Immature natural killer cell (primary cell): ENCODE results near the gene TRIM2. TPM values are rescaled to one million over a fixed set of nuclear protein-coding genes. Genes with fewer than 3 reads are reported as not detected.

Experiments used
- DNase-seq, 3 donors: peaks; one replicate each; pipeline ENCODE4 v3.0.0; 2022; ENCODE audit warnings: mixed read lengths in 1 of 3
- H3K27ac Mint-ChIP-seq, 6 donors: one replicate each; pipeline ENCODE4 v1.8.0; 2020; ENCODE audit warnings: mixed read lengths in 6 of 6, mild to moderate bottlenecking in 5 of 6, inconsistent platforms in 4 of 6, moderate library complexity in 3 of 6
- H3K27me3 Mint-ChIP-seq, 3 donors: one replicate each; pipeline ENCODE4 v1.8.0; 2020 to 2021; ENCODE audit warnings: low read depth in 3 of 3, mild to moderate bottlenecking in 3 of 3, mixed read lengths in 3 of 3, moderate library complexity in 3 of 3, inconsistent platforms in 1 of 3
- H3K36me3 Mint-ChIP-seq, 3 donors: one replicate each; pipeline ENCODE4 v1.8.0; 2020; ENCODE audit warnings: mixed read lengths in 3 of 3, inconsistent platforms in 2 of 3, mild to moderate bottlenecking in 2 of 3
- H3K4me1 Mint-ChIP-seq, 2 donors: one replicate each; pipeline ENCODE4 v1.8.0; 2020; ENCODE audit warnings: inconsistent platforms in 2 of 2, mild to moderate bottlenecking in 2 of 2, mixed read lengths in 2 of 2, moderate library complexity in 1 of 2
- H3K4me3 Mint-ChIP-seq, 5 donors: one replicate each; pipeline ENCODE4 v1.8.0; 2020; ENCODE audit warnings: mild to moderate bottlenecking in 5 of 5, mixed read lengths in 5 of 5, inconsistent platforms in 3 of 5, moderate library complexity in 3 of 5
- H3K9me3 Mint-ChIP-seq, 6 donors: one replicate each; pipeline ENCODE4 v1.8.0; 2020; ENCODE audit warnings: mild to moderate bottlenecking in 6 of 6, mixed read lengths in 6 of 6, inconsistent platforms in 4 of 6, moderate library complexity in 3 of 6
- polyA plus RNA-seq, 3 donors: library from polyadenylated mRNA; unstranded; fragments of 300-500 nt; fragmentation: Illumina TruSeq; gene quantifications; one replicate each; pipeline ENCODE4 v1.2.3, GENCODE V29; 2021

TRIM2 gene
- polyA plus RNA-seq, 3 donors from 2014 or later, result 0.51 TPM; not detected in 2

DNA sequence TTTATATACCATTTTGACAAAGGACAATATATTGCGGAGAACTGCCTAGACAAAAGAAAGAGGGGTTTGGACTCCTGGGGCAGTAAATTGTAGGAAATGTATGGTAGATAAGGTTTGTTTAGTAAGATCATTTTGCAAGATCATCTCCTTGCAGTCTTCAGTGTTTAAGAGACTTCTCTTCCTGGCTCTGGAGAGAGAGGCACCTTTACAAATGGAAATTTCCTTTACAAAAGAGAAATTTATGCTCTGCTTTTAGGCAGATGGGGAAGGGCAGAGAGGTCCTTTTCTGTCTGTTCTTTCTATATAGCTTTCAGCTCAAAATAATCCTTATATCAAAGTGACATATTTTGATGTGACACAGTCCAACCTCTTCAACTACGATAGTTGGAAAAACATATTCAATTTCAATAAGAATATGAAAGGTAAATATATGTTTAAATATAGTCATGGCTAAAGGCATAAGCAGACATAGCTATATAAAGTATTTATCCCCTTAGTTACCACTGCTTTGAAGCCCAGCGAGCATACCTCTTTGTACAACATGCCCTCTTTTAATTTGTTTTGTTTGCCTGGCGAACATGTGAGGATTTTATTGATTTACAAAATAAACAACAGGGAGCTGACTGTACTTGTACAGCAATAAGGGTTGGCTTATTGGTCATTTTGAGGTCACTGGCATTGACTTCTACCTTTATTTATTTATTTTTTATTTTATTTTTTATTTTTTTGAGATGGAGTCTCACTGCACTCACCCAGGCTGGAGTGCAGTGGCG lies 65.2 kb downstream of the TRIM2 start:
- no peaks in the 10 kb centered on the region for H3K9me3 Mint-ChIP-seq
- no peaks in the 10 kb centered on the region for H3K36me3 Mint-ChIP-seq
- peaks cover 0 to 10% (median 3%) of the 10 kb centered on the region in 3 donors for H3K27me3 Mint-ChIP-seq
- H3K4me3 Mint-ChIP-seq, result no peak overlapping the region
- no peak overlapping the region for H3K27ac Mint-ChIP-seq
- H3K4me1 Mint-ChIP-seq, result no peaks in the 10 kb centered on the region
- DNase-seq, result no peak

DNA sequence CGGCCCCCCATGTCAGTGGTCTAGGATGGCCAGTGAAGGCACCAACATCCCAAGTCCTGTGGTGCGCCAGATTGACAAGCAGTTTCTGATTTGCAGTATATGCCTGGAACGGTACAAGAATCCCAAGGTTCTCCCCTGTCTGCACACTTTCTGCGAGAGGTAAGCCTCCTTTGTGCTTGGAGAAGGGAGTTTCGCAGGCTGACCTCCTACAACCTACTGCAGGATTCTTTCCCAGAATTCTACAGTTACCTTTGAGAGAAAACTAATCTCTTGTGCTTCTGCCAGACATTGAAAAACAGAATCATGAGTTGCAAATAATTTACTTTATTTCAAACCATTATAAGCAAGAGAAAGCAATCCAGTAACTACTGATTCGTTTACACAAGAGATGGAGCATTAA lies 66.1 kb downstream of the TRIM2 start:
- no peak for DNase-seq
- Mint-ChIP-seq H3K27me3 (peaks cover 1 to 9% (median 3%) of the 10 kb centered on the region in 3 donors), H3K4me3 (no peak overlapping the region), H3K4me1 (no peaks in the 10 kb centered on the region), H3K36me3 (no peaks in the 10 kb centered on the region), H3K9me3 (no peaks in the 10 kb centered on the region), H3K27ac (no peak overlapping the region)

DNA sequence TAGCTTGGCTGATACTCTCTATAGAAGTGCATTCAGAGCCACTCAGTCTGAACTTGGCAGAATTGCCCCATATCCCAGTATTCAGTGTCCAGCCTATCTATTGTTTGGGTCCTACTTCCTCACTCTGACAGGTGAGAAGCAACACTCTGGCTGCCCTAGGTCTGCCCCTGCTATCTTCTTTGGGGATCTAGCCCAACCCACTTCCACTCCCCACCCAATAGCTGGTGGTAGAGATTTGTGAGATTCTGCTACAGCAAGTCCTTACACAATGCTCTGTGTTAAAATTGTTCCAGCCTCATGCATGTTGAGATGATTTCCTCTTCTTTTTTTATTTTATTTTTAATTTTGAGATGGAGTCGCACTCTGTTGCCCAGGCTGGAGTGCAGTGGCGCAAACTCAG lies 67.6 kb downstream of the TRIM2 start:
- no peaks in the 10 kb centered on the region for H3K36me3 Mint-ChIP-seq
- no peak overlapping the region for H3K4me3 Mint-ChIP-seq
- H3K27ac Mint-ChIP-seq, result no peak overlapping the region
- H3K4me1 Mint-ChIP-seq, result no peaks in the 10 kb centered on the region
- H3K9me3 Mint-ChIP-seq, result no peaks in the 10 kb centered on the region
- no peak for DNase-seq
- H3K27me3 Mint-ChIP-seq, result peaks cover 1 to 6% (median 3%) of the 10 kb centered on the region in 3 donors

DNA sequence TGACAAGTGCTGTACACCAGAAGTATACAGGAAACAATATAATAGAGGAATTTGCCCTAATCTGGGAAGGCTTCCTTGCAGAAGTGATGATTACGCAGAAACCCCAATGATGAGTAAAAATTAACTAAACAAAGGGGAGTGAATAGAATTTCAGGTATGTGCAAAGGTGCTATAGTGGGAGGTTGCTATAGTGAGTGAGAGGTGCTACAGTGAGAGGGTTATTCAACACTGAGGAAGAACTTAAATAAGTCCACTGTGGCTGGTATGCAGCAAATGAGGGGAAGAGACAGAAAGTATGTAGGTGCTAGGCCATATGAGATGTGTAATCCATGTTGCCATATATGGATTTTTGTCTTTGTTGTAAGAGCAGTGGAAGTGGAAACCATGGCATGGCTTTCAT lies 69.5 kb downstream of the TRIM2 start:
- Mint-ChIP-seq H3K9me3 (no peaks in the 10 kb centered on the region), H3K36me3 (no peaks in the 10 kb centered on the region), H3K27ac (no peak overlapping the region), H3K4me3 (no peak overlapping the region), H3K4me1 (no peaks in the 10 kb centered on the region), H3K27me3 (peaks cover 0 to 6% (median 1%) of the 10 kb centered on the region in 3 donors)
- DNase-seq, result no peak

DNA sequence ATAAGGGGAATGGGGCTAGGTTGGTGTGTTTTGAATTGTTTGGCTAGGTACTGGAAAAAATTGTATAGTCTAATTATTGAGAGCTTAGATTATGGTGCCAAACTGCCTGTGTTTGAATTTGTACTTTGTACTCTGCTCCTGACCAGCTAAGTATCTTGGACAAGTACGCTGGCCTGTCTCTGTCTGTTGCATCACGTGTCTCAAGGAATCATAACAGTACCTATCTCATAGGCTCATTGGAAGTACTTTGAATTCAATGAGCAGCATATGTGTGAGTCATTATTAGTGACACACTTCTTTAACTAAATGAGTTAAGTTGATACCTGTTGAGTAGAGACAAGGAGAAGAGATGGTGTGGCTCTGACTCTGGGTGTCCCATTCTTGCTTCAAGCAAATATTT lies 70.7 kb downstream of the TRIM2 start:
- no peaks in the 10 kb centered on the region for H3K36me3 Mint-ChIP-seq
- H3K9me3 Mint-ChIP-seq, result no peaks in the 10 kb centered on the region
- H3K27ac Mint-ChIP-seq, result no peak overlapping the region
- no peak overlapping the region for H3K4me3 Mint-ChIP-seq
- peaks cover 0 to 6% (median 1%) of the 10 kb centered on the region in 3 donors for H3K27me3 Mint-ChIP-seq
- no peaks in the 10 kb centered on the region for H3K4me1 Mint-ChIP-seq
- no peak for DNase-seq

GRCh38 chr4:153275380-153276276 lies 71.4 kb downstream of the TRIM2 start:
- no peaks in the 10 kb centered on the region for H3K4me1 Mint-ChIP-seq
- peaks cover 0 to 6% (median 1%) of the 10 kb centered on the region in 3 donors for H3K27me3 Mint-ChIP-seq
- no peak for DNase-seq
- H3K4me3 Mint-ChIP-seq, result no peak overlapping the region
- H3K9me3 Mint-ChIP-seq, result no peaks in the 10 kb centered on the region
- no peaks in the 10 kb centered on the region for H3K36me3 Mint-ChIP-seq
- H3K27ac Mint-ChIP-seq, result no peak overlapping the region

- Mint-ChIP-seq H3K27me3 (peaks cover 1 to 2% (median 2%) of the 10 kb centered on the region in 3 donors), H3K36me3 (no peaks in the 10 kb centered on the region), H3K27ac (no peak overlapping the region), H3K4me1 (no peaks in the 10 kb centered on the region), H3K4me3 (no peak overlapping the region), H3K9me3 (no peaks in the 10 kb centered on the region)
- no peak for DNase-seq
Observed at GRCh38 chr4:153276971-153277370, 72.7 kb downstream of the TRIM2 start.

GRCh38 chr4:153281476-153281875 lies 77.2 kb downstream of the TRIM2 start:
- peaks cover 0 to 9% (median 0%) of the 10 kb centered on the region in 3 donors for H3K36me3 Mint-ChIP-seq

GRCh38 chr4:153282023-153282422 lies 77.8 kb downstream of the TRIM2 start:
- no peak for DNase-seq
- H3K27ac Mint-ChIP-seq, result no peak overlapping the region
- H3K4me1 Mint-ChIP-seq, result no peaks in the 10 kb centered on the region
- peaks cover 0 to 3% (median 0%) of the 10 kb centered on the region in 6 donors for H3K9me3 Mint-ChIP-seq
- peaks cover 0 to 9% (median 0%) of the 10 kb centered on the region in 3 donors for H3K36me3 Mint-ChIP-seq
- peaks cover 0 to 2% (median under 1%) of the 10 kb centered on the region in 3 donors for H3K27me3 Mint-ChIP-seq
- H3K4me3 Mint-ChIP-seq, result no peak overlapping the region

More at GRCh38 chr4:153281476-153281875, 77.2 kb downstream of the TRIM2 start:
- DNase-seq, result no peak
- no peak overlapping the region for H3K27ac Mint-ChIP-seq
- H3K4me3 Mint-ChIP-seq, result no peak overlapping the region
- H3K4me1 Mint-ChIP-seq, result no peaks in the 10 kb centered on the region
- H3K27me3 Mint-ChIP-seq, result peaks cover 0 to 2% (median 0%) of the 10 kb centered on the region in 3 donors
- H3K9me3 Mint-ChIP-seq, result peaks cover 0 to 3% (median 0%) of the 10 kb centered on the region in 6 donors

- peaks cover 2% of the 10 kb centered on the region in 3 donors for H3K27me3 Mint-ChIP-seq
- no peak for DNase-seq
- H3K4me1 Mint-ChIP-seq, result no peaks in the 10 kb centered on the region
- H3K4me3 Mint-ChIP-seq, result no peak overlapping the region
- H3K27ac Mint-ChIP-seq, result no peak overlapping the region
- H3K36me3 Mint-ChIP-seq, result peaks cover 0 to 9% (median 0%) of the 10 kb centered on the region in 3 donors
- H3K9me3 Mint-ChIP-seq, result peaks cover 0 to 3% (median 0%) of the 10 kb centered on the region in 6 donors
Observed at GRCh38 chr4:153283260-153283659, 79.0 kb downstream of the TRIM2 start.

DNA sequence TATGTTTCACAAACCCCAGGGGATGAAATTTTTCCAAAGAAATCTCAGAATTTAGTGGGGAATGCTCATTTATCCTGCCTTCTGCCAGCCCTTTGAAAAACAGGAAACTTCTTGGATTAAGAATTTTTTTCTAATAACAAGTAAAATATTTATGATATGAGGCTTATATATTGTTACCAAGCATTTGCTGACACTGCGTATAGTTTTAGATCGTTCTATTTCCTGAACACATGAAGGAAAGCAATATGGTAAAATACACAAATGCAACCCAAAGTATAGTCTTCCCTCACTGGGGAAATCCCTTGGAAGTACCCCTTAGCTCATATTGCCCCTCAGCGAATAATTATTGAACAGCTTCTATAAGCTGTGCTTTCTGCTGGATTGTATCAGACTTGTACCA lies 85.9 kb downstream of the TRIM2 start:
- Mint-ChIP-seq H3K4me3 (no peak overlapping the region), H3K27ac (no peak overlapping the region), H3K27me3 (peaks cover 2 to 5% (median 3%) of the 10 kb centered on the region in 3 donors), H3K9me3 (no peaks in the 10 kb centered on the region), H3K36me3 (peaks cover 0 to under 1% (median 0%) of the 10 kb centered on the region in 3 donors), H3K4me1 (no peaks in the 10 kb centered on the region)
- no peak for DNase-seq

DNA sequence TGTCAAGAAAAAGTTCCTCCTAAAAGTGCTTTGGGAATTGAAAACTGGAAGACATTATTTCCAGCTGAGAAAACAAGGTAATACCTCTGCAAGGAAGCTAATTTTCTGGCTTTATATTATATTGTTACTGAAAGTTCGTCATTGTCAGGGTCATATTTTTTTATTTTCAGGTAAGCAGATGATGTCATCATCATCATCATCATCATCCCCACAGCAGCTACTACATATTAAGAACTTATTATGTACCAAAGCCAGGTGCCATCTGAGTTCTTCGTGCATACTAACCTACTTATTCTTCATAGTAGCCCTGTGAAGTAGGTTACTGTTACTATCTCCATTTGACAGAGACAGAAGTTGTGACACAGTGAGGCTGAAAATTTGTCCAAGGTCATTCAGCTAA lies 87.3 kb downstream of the TRIM2 start:
- H3K27me3 Mint-ChIP-seq, result peaks cover 2 to 5% (median 3%) of the 10 kb centered on the region in 3 donors
- DNase-seq, result no peak
- no peaks in the 10 kb centered on the region for H3K4me1 Mint-ChIP-seq
- no peaks in the 10 kb centered on the region for H3K36me3 Mint-ChIP-seq
- H3K27ac Mint-ChIP-seq, result no peak overlapping the region
- no peak overlapping the region for H3K4me3 Mint-ChIP-seq
- H3K9me3 Mint-ChIP-seq, result no peaks in the 10 kb centered on the region

- no peak overlapping the region for H3K4me3 Mint-ChIP-seq
Observed at GRCh38 chr4:153292897-153293741, 88.9 kb downstream of the TRIM2 start.

More at GRCh38 chr4:153292897-153293741, 88.9 kb downstream of the TRIM2 start:
- no peak for DNase-seq
- Mint-ChIP-seq H3K4me1 (no peaks in the 10 kb centered on the region), H3K36me3 (no peaks in the 10 kb centered on the region), H3K9me3 (no peaks in the 10 kb centered on the region), H3K27ac (no peak overlapping the region), H3K27me3 (peaks cover 0 to 3% (median 3%) of the 10 kb centered on the region in 3 donors)
